Hepatocyte (in vitro differentiated cells): ENCODE measurements around the gene HPS6.

ENCODE experiments used
- CTCF ChIP-seq: fragments of 200-600 bp; sonication (generic); IDR thresholded peaks from 2 replicates; pipeline ENCODE4 v1.5.1; 2016; ENCODE audit warnings: antibody characterized with exemption, mild to moderate bottlenecking; ENCODE audit not compliant: poor library complexity
- EZH2 ChIP-seq: fragments of 200-600 bp; sonication (generic); IDR thresholded peaks from 2 replicates; pipeline ENCODE4 v1.6.1; 2016; ENCODE audit warnings: antibody characterized with exemption, mild to moderate bottlenecking, borderline replicate concordance

GRCh38 chr10:102086196-102086595 is 21.0 kb downstream of the HPS6 start:
- no peak for TF ChIP-seq CTCF
- no peak for TF ChIP-seq EZH2
